ENCODE results near the gene POGLUT2.

GRCh38 chr13:102838273-102838672, 39.5 kb upstream of the POGLUT2 start:
- TF ChIP-seq CTCF (IDR thresholded peaks at IDR 0.05) (no peak), POLR2AphosphoS5 (IDR thresholded peaks at IDR 0.05) (no peak), POLR2A (IDR thresholded peaks at IDR 0.05) (no peak)

Data from transverse colon (tissue), 4 donors.